NK-92 (cell line): ENCODE results near the gene PZP.

Source experiments
- DNase-seq: peaks from one replicate; lab custom pipeline; 2025; ENCODE audit not compliant: unreplicated experiment; lab: John Stamatoyannopoulos, UW

The PZP gene

DNA sequence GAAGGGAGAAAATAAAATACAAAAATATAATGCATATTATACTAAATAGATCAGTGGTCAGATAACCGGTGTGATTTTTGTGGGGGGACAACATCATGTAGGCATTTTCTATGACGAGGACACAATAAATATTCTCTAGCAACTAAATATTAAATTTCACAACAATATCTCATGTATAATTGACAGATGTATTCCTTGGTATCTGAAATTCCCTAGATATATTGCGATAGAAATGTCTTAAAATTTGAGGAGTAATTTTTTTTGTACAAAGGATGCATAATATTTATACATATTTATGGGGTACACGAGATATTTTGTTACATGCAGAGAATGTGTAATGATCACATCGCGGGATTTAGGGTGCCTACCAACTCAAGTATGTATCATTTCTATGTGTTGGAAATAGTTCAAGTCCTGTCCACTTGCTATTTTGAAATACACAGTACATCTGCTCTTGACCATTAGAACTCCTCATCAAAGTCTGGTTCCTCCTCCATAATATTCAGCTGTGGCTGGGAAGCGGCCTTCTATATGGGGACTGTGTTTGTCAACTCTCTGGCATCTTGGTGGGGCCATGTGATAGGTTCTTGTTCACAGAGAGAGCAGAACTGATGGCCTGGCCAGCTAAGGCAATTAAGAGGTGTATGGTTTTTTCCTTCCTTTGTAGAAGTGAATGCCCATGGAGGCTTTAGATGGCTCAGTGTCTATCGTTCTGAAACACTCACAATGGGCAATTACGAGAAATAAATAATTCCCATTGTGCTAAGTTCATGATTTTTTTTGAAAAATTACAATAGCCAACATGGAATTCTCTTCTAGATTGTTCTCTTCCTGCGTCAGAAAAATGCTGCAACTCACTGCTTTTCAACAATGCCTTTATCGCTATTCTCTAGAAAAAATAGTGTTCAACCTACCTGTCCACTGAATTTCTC is 101.3 kb downstream of the PZP start:
- DNase-seq, result no peak

DNA sequence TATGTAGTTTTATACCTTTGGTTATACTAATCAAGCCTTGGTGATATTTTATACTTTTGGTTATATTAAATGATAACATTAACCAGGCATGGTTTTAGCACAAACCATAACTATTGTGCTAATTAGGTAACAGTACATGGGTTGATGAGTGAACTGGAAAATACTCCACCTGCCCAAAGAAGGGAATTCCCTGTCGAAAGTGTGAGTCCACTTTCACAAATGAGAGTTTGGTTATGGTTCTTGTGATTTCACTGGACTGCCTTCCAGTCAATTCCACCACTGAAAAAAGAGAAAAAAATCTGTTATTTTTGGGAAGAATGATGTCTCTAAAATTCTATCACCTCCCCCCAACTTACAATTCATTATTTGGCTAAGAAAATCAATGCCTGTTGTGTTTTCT is 102.1 kb downstream of the PZP start:
- DNase-seq, result no peak

DNA sequence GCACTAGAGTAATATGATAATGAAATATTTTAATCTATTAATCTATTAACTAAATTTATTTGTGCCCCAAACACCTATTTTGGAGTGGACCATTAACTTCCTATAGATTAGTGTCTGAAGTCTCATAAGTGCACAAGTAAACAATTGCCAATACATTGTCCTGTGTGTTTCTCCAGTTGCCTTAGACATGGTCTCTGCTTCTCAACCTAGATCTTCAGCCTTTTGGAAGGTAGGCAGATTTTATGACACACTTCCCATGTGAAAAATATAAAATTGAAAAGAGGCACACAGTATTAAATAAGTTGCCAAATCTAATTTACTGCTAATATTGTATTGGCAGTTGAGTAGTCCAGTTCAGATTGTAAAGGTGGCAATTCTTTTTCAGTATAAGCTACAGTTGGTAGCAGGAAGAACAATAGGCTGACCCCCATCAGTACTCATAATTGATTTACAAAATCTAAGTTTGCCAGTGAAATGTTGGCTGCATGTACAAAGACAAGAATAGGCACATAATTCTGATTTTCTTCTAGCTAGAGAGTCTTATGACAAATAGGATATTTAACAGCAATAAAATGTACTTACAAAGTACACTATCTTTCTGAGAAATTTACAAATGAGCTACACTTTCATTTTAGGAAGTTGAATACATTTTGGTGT is 103.3 kb downstream of the PZP start:
- no peak for DNase-seq

DNA sequence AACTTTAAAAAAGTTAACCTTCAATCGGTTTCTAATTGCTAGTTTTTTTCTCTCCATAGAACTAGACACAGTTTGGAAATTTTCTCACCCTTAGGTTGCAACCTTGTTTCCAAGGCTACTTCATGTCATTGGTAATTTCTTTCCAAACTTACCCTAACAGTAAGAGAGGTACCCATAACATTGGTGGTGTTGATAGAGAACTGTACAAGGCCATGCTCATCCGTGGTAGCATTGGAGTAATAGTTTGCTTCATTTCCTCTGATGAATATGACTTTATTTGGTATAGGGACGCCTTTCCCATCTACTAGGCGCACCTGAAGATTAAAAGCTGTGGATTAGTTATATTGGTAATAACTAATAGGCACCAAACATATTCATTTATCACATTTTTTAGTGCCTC is 104.1 kb downstream of the PZP start:
- no peak for DNase-seq

DNA sequence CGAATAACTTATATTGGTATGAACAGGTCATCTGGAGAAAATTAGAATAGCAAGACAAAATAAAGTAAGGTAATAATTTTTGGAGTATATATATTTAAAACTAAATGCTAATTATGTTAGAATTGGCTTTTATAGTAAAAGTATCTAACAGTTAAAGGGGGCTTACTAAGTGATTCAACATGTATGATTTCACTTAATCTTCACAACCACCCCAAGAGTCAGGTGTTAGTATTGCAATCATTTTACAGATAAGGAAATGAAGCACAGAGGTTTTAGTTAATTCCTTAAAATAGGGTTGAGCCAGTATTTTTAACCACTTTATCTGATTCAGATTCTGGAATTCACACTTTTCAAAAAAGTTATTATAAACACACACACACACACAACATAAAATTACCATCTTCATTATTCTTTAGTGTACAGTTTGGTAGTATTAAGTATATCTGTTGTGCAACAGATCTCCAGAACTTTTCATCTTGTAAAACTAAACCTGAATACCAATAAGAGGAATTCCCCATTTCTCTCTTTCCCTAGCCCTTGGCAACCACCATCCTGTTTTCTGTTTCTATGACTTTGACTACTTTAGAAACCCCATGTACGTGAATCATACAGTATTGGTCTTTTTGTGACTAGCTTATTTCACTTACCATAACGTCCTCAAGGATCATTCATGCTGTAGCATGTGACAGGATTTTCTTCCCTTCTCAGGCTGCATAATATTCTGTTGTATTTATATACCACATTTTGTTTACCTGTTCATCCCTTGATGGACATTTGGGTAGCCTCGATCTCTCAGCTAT is 104.9 kb downstream of the PZP start:
- no peak for DNase-seq

DNA sequence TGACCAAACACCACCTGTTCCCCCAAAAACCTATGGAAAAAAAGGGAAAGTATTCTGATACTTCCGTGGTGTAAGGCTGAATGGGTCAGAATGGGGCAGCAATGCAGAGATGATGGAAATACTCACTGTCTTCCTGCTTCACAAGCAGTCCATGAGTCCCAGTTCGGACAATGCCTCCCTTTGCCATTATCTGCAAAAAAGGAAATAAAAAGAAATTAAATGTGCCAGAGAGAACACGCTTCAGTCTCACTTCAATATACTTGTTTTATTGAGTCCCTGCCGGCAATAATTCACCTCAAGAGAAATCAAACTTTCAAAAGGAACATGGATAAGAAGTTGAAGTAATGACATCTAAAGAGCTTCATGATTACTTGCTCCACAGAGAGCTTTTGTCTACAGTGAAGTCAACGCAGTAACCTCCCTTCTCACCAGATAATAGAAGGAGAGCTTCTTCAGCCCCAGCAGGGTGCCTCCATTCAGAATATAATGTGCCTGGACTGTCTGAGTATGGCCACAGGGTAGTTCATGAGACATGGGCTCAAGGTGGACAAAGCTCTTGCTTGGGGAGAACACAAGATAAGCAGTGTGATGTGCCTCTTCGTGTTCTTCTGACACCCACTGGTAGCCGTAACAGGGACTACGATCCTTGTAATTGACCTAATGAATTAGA is 107.0 kb downstream of the PZP start:
- no peak for DNase-seq

DNA sequence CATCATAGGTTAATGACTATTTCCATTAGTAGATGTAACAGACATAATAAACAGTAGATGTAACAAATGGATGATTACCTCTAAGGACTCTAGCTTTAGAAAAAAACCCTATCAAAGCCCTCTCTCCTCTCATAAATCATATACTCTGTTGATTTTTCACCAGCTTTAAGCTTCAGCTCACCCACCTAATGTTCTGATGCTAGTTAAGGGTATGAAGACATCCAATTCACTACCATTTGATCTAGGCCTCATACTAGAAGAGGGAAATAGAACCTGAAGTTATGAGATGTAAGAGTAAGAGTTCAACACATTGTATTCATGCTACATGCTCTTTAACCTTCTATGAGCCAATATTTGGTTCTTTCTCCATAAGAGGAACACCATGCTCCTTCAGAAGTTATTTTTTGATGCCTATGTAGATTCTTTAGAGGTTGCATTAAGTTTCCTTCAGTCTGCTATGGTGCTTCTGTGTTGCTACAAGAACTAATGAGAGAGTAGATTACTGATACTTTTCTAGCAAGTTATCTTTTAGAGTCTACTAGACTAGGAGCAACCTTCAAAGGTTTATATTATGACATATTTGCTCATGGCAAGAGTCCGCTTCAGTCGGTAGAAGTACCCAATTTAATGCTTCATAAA is 108.5 kb downstream of the PZP start:
- no peak for DNase-seq
